Fibroblast of lung (primary cell): ENCODE measurements around the gene STPG2.

Source experiments
- EZH2 ChIP-seq: IDR thresholded peaks from 2 replicates; pipeline ENCODE4 v1.5.1; 2012; ENCODE audit warnings: low read length, control low read depth, mild to moderate bottlenecking; ENCODE audit errors: missing control alignments
- TF ChIP-seq, protein P1 (sequence below), 2 donors: IDR thresholded peaks in 1 of 2; conservative IDR thresholded peaks in 1 of 2; 1 replicate in 1 of 2; 2 replicates in 1 of 2; pipeline ENCODE4 v1.5.1; 2011 to 2012; ENCODE audit warnings: low read length in 2 of 2, control low read depth in 1 of 2, inconsistent platforms in 1 of 2, low read depth in 1 of 2, mild to moderate bottlenecking in 1 of 2

DNA sequence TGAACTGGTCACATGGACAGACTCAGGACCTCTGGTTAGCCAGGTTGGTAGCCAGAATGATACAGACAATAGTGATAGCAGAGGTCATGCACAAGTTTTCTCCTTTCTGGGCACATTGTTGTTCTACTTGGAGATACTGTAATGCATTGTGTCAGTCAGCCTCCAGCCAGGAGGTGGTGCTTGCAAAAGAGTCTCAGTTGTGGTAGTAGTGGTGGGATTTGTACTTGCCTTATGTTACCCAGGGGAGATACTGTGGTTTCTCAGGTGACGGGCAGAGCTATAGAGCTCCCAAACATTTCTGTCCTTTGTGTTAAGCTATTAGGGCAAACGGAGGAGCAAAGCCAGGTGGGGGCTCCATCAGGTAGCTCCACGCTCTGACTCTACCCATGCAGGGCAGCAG is 190.5 kb downstream of the STPG2 start:
- TF ChIP-seq, protein P1, sequence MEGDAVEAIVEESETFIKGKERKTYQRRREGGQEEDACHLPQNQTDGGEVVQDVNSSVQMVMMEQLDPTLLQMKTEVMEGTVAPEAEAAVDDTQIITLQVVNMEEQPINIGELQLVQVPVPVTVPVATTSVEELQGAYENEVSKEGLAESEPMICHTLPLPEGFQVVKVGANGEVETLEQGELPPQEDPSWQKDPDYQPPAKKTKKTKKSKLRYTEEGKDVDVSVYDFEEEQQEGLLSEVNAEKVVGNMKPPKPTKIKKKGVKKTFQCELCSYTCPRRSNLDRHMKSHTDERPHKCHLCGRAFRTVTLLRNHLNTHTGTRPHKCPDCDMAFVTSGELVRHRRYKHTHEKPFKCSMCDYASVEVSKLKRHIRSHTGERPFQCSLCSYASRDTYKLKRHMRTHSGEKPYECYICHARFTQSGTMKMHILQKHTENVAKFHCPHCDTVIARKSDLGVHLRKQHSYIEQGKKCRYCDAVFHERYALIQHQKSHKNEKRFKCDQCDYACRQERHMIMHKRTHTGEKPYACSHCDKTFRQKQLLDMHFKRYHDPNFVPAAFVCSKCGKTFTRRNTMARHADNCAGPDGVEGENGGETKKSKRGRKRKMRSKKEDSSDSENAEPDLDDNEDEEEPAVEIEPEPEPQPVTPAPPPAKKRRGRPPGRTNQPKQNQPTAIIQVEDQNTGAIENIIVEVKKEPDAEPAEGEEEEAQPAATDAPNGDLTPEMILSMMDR (conservative IDR thresholded peaks at IDR 0.05 in 1 of 2, IDR thresholded peaks at IDR 0.05 in 1 of 2; ENCODE audit: low read depth in 1 of 2, low read length in 2 of 2): no peak
- no peak for TF ChIP-seq EZH2
